Adrenal gland (tissue), 5 donors: ENCODE results near the gene YJEFN3.

ENCODE experiments used
- CTCF ChIP-seq, 6 experiments: fragments of 450-650 bp in 4 of 6; fragments of 200-600 bp in 2 of 6; sonication (generic) in 1 of 6; IDR thresholded peaks; 1 replicate in 5 of 6; 2 replicates in 1 of 6; pipeline versions ENCODE4 v1.5.1 to v1.8.0; 2016 to 2021; ENCODE audit warnings: antibody characterized with exemption in 6 of 6, mild to moderate bottlenecking in 2 of 6, moderate library complexity in 1 of 6
- POLR2A ChIP-seq, 2 donors: fragments of 450-650 bp; IDR thresholded peaks; one replicate each; pipeline ENCODE4 v1.6.1; 2017; ENCODE audit warnings: antibody characterized with exemption in 2 of 2, mild to moderate bottlenecking in 2 of 2, moderate library complexity in 1 of 2
- donor health status: DM: no; HTN: no; CAD: no.

DNA sequence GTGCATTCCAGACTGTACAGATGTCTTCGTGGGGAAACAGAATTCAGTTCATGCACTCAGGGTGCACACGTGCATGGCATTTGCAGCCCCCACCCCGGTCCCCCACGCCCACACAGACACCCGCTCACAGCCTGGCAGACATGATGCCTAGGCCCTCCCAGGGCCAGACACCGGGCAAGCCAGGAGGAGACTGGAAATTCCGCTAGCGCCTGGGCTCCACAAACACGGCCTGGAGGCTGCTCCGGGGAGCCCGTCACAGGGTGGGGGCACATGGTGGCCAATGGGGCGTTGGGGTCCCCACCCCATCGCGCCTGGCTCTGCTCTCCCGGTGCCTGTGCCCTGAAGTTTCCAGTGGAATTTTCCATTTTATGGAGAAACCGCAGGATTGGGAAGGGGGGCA lies 12.9 kb downstream of the YJEFN3 start:
- TF ChIP-seq CTCF (IDR thresholded peaks at IDR 0.05): no peak
- no peak for TF ChIP-seq POLR2A (IDR thresholded peaks at IDR 0.05)
